HFFc6 (cell line): ENCODE results near the gene TLR6. TPM values are rescaled to one million over a fixed set of nuclear protein-coding genes. Genes with fewer than 3 reads are reported as not detected.
"Not testable (repeated sequence)": the region's sequence is repeated elsewhere in the genome, so short reads cannot be mapped to it uniquely, and the experiment has no call there.

ENCODE experiments used
- DNase-seq: peaks from one replicate; pipeline ENCODE4 v3.0.0-alpha.2; 2018
- H3K27ac Mint-ChIP-seq: 2 replicates; pipeline ENCODE4 v1.8.0; 2020; ENCODE audit warnings: mild to moderate bottlenecking, mixed read lengths
- H3K27me3 Mint-ChIP-seq: 2 replicates; pipeline ENCODE4 v1.8.0; 2021; ENCODE audit warnings: mild to moderate bottlenecking, moderate library complexity, mixed read lengths; ENCODE audit not compliant: insufficient read depth
- H3K36me3 Mint-ChIP-seq: 2 replicates; pipeline ENCODE4 v1.8.0; 2021; ENCODE audit warnings: low read depth, mixed read lengths
- H3K4me1 Mint-ChIP-seq: 2 replicates; pipeline ENCODE4 v1.8.0; 2020; ENCODE audit warnings: low read depth, mixed read lengths
- H3K4me3 Mint-ChIP-seq: 2 replicates; pipeline ENCODE4 v1.8.0; 2020; ENCODE audit warnings: mild to moderate bottlenecking, moderate library complexity, mixed read lengths
- H3K9me3 Mint-ChIP-seq: 2 replicates; pipeline ENCODE4 v1.8.0; 2020; ENCODE audit warnings: mild to moderate bottlenecking, mixed read lengths
- CTCF ChIP-seq: fragments of 200-600 bp; sonication (generic); IDR thresholded peaks from 2 replicates; pipeline ENCODE4 v1.5.0; 2021; ENCODE audit warnings: antibody characterized with exemption, mild to moderate bottlenecking
- microRNA-seq: library from miRNA; unstranded; fragments of <30 nt; microRNA quantifications from one replicate; pipeline ENCODE4, GENCODE V29; 2019
- total RNA-seq, 6 experiments: library from RNA; stranded (reverse); fragmentation: NEBNext Ultra II Directional; extraction: Animal tissue kit (Norgen Biotek cat#: 25700); gene quantifications; 2 replicates in 1 of 6; 3 replicates in 5 of 6; pipeline ENCODE4 v1.2.3, GENCODE V29; 2021

The TLR6 gene
- total RNA-seq, 6 experiments from 2014 or later, result 0.76 to 1.3 (median 0.97) TPM

DNA sequence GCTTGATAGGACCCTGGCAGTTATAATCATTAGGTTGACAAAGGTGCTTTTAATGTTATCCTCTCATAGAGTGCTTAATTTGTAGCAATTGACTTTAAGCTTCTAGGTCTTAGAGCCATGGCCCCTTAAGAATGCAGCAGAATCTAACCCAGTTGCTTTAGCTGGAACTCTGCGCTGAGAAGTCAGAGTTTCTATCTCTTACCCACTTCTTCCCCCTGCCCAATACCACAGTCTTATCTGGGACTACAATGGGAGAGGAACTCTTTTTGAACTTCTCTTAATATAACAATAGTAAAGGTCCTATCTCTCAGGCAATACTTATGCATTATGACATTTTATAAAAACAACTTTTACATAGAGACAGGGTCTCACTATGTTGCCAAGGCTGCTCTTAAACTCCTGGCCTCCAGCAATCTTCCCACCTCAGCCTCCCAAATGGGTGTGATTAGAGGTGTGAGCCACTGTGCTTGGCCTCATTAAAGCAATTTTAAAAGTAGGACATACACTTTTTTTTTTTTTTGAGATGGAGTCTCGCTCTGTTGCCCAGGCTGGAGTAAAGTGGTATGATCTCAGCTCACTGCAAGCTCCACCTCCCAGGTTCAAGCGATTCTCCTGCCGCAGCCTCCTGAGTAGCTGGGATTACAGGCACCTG is 75.7 kb downstream of the TLR6 start:
- H3K9me3 Mint-ChIP-seq, result peaks cover 8% of the 10 kb centered on the region

GRCh38 chr4:38779790-38780189 is 76.8 kb downstream of the TLR6 start:
- Mint-ChIP-seq H3K27ac (no peak overlapping the region), H3K4me3 (no peak overlapping the region), H3K36me3 (peaks cover 7% of the 10 kb centered on the region; the same call in 1 of the 2 replicates), H3K4me1 (peaks cover 11% of the 10 kb centered on the region), H3K9me3 (peaks cover 8% of the 10 kb centered on the region), H3K27me3 (peaks cover 10% of the 10 kb centered on the region)
- no peak for DNase-seq
- no peak for TF ChIP-seq CTCF

More for the DNA sequence above, 75.7 kb downstream of the TLR6 start:
- H3K4me1 Mint-ChIP-seq, result peaks cover 11% of the 10 kb centered on the region
- no peak overlapping the region for H3K4me3 Mint-ChIP-seq
- no peak for DNase-seq
- H3K27ac Mint-ChIP-seq, result no peak overlapping the region
- TF ChIP-seq CTCF, result no peak
- H3K27me3 Mint-ChIP-seq, result peaks cover 13% of the 10 kb centered on the region
- peaks cover 7% of the 10 kb centered on the region; the same call in 1 of the 2 replicates for H3K36me3 Mint-ChIP-seq

GRCh38 chr4:38777925-38778324 is 78.7 kb downstream of the TLR6 start:
- not testable (repeated sequence) for H3K4me3 Mint-ChIP-seq, H3K27ac Mint-ChIP-seq, DNase-seq, H3K9me3 Mint-ChIP-seq
- H3K27me3 Mint-ChIP-seq, result peaks cover 15% of the 10 kb centered on the region
- H3K36me3 Mint-ChIP-seq, result peaks cover 12% of the 10 kb centered on the region; the same call in 1 of the 2 replicates
- H3K4me1 Mint-ChIP-seq, result peaks cover 11% of the 10 kb centered on the region

GRCh38 chr4:38775326-38775725 is 81.3 kb downstream of the TLR6 start:
- no peak for DNase-seq
- peaks cover 12% of the 10 kb centered on the region; the same call in 1 of the 2 replicates for H3K36me3 Mint-ChIP-seq
- TF ChIP-seq CTCF, result no peak
- H3K9me3 Mint-ChIP-seq, result peaks cover 8% of the 10 kb centered on the region
- H3K4me3 Mint-ChIP-seq, result no peak overlapping the region
- peaks cover 11% of the 10 kb centered on the region for H3K4me1 Mint-ChIP-seq
- no peak overlapping the region for H3K27ac Mint-ChIP-seq
- H3K27me3 Mint-ChIP-seq, result peaks cover 14% of the 10 kb centered on the region

GRCh38 chr4:38774181-38774955 is 82.2 kb downstream of the TLR6 start:
- Mint-ChIP-seq H3K27me3 (peaks cover 18% of the 10 kb centered on the region), H3K27ac (no peak overlapping the region), H3K36me3 (peaks cover 12% of the 10 kb centered on the region; the same call in 1 of the 2 replicates), H3K9me3 (peaks cover 8% of the 10 kb centered on the region), H3K4me1 (peaks cover 11% of the 10 kb centered on the region), H3K4me3 (no peak overlapping the region)
- DNase-seq, result no peak
- TF ChIP-seq CTCF, result no peak

Small RNAs within 50 kb of the gene (microRNA-seq; reads per million reads assigned to microRNA genes)
- 2,723 reads per million, percentile 83 among the genes with 10 or more reads in this experiment for gene MIR574

Other genes starting within 250 kb of the TLR6 start
- 10 to 100 TPM; 10.7 to 17.1 (median 14.0) TPM for gene KLF3, start 192.6 kb downstream of the TLR6 start, total RNA-seq
- gene TLR10, start 73.8 kb downstream of the TLR6 start, total RNA-seq, result not detected
- gene TLR1, start 52.0 kb downstream of the TLR6 start, total RNA-seq, result under 1 TPM in 2 of 6 experiments, not detected in 4; 0.07 to 0.10 TPM
- gene FAM114A1, start 11.0 kb upstream of the TLR6 start, total RNA-seq, result 100 to 1,000 TPM; 161 to 210 (median 187) TPM
- gene TMEM156, start 175.6 kb upstream of the TLR6 start, total RNA-seq, result under 1 TPM; 0.07 to 0.48 (median 0.41) TPM
- gene KLHL5, start 205.4 kb upstream of the TLR6 start, total RNA-seq, result 10 to 100 TPM; 48.0 to 59.3 (median 50.6) TPM